Tibial nerve (tissue), 4 donors: ENCODE results near the gene ASTN1.

Experiments
- CTCF ChIP-seq, 5 experiments: fragments of 200-600 bp in 3 of 5; fragments of 450-650 bp in 2 of 5; sonication (generic) in 3 of 5; IDR thresholded peaks; one replicate each; pipeline ENCODE4 v1.5.1; 2016 to 2019; ENCODE audit warnings: antibody characterized with exemption in 5 of 5, mild to moderate bottlenecking in 3 of 5, moderate library complexity in 2 of 5
- EP300 ChIP-seq, 2 donors: sonication (generic); formaldehyde crosslinking; IDR thresholded peaks; one replicate each; pipeline ENCODE4 v1.6.1; 2017; ENCODE audit warnings: antibody characterized with exemption in 2 of 2, mild to moderate bottlenecking in 1 of 2
- POLR2A ChIP-seq, 2 donors: fragments of 450-650 bp; IDR thresholded peaks; one replicate each; pipeline ENCODE4 v1.6.1; 2017; ENCODE audit warnings: antibody characterized with exemption in 2 of 2, mild to moderate bottlenecking in 2 of 2, moderate library complexity in 2 of 2

GRCh38 chr1:177208920-177209319 is 44.4 kb upstream of the ASTN1 start:
- no peak for TF ChIP-seq CTCF (IDR thresholded peaks at IDR 0.05)
- no peak for TF ChIP-seq EP300 (IDR thresholded peaks at IDR 0.05)
- no peak for TF ChIP-seq POLR2A (IDR thresholded peaks at IDR 0.05)
